PFSK-1 (cell line): ENCODE data around the gene UGDH.

ENCODE experiments used
- POLR2AphosphoS5 ChIP-seq: IDR thresholded peaks from 2 replicates; pipeline ENCODE4 v1.6.1; 2012; ENCODE audit warnings: low read depth, mild to moderate bottlenecking, control low read depth, low read length, moderate library complexity
- SIN3A ChIP-seq: IDR thresholded peaks from 2 replicates; pipeline ENCODE4 v1.6.1; 2012; ENCODE audit warnings: mild to moderate bottlenecking, low read length, moderate library complexity, borderline replicate concordance; ENCODE audit not compliant: insufficient read depth
- TAF1 ChIP-seq: IDR thresholded peaks from 2 replicates; pipeline ENCODE4 v1.6.1; 2012; ENCODE audit warnings: low read length, control low read depth, borderline replicate concordance; ENCODE audit not compliant: insufficient read depth
- TF ChIP-seq, protein P1 (sequence below), 2 experiments: IDR thresholded peaks; 2 replicates each; pipeline versions ENCODE4 v1.6.1 to v1.8.0; 2011 to 2012; ENCODE audit warnings: low read depth in 2 of 2, low read length in 2 of 2, control low read depth in 1 of 2, inconsistent platforms in 1 of 2, mild to moderate bottlenecking in 1 of 2, moderate library complexity in 1 of 2; ENCODE audit not compliant: insufficient read depth in 1 of 2

- TF ChIP-seq POLR2AphosphoS5 (no peak), TAF1 (no peak), SIN3A (no peak)
- TF ChIP-seq, protein P1, sequence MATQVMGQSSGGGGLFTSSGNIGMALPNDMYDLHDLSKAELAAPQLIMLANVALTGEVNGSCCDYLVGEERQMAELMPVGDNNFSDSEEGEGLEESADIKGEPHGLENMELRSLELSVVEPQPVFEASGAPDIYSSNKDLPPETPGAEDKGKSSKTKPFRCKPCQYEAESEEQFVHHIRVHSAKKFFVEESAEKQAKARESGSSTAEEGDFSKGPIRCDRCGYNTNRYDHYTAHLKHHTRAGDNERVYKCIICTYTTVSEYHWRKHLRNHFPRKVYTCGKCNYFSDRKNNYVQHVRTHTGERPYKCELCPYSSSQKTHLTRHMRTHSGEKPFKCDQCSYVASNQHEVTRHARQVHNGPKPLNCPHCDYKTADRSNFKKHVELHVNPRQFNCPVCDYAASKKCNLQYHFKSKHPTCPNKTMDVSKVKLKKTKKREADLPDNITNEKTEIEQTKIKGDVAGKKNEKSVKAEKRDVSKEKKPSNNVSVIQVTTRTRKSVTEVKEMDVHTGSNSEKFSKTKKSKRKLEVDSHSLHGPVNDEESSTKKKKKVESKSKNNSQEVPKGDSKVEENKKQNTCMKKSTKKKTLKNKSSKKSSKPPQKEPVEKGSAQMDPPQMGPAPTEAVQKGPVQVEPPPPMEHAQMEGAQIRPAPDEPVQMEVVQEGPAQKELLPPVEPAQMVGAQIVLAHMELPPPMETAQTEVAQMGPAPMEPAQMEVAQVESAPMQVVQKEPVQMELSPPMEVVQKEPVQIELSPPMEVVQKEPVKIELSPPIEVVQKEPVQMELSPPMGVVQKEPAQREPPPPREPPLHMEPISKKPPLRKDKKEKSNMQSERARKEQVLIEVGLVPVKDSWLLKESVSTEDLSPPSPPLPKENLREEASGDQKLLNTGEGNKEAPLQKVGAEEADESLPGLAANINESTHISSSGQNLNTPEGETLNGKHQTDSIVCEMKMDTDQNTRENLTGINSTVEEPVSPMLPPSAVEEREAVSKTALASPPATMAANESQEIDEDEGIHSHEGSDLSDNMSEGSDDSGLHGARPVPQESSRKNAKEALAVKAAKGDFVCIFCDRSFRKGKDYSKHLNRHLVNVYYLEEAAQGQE (IDR thresholded peaks at IDR 0.05; ENCODE audit: insufficient read depth in 1 of 2, low read depth in 2 of 2, low read length in 2 of 2): no peak
Measured at GRCh38 chr4:39497909-39498726, 29.1 kb downstream of the UGDH start.
